BJ (cell line): Measurements from ENCODE around the gene FSTL4. TPM values are rescaled to one million over a fixed set of nuclear protein-coding genes. Genes with fewer than 3 reads are reported as not detected.

Source experiments
- CTCF ChIA-PET: fragments of 350-600 bp; formaldehyde crosslinking; extraction: SDS; loops from one replicate; lab custom pipeline; 2021; ENCODE audit warnings: antibody characterized with exemption, inconsistent platforms; lab: Yijun Ruan, JAX
- POLR2A ChIA-PET: fragments of 300-600 bp; sonication (Branson Sonifier 250); formaldehyde crosslinking; extraction: SDS; loops from one replicate; lab custom pipeline; 2021; ENCODE audit warnings: antibody characterized with exemption; lab: Charles Lee
- DNase-seq: peaks from one replicate; pipeline ENCODE4 v3.0.0-alpha.2; 2011; ENCODE audit warnings: low read depth
- H3K27me3 ChIP-seq: 2 replicates; pipeline ENCODE4 v1.6.0; 2011; ENCODE audit warnings: low read length; ENCODE audit not compliant: control insufficient read depth, insufficient read depth
- H3K36me3 ChIP-seq: 2 replicates; pipeline ENCODE4 v1.5.1; 2011; ENCODE audit warnings: low read length; ENCODE audit not compliant: control insufficient read depth, insufficient read depth
- H3K4me3 ChIP-seq: 2 replicates; pipeline ENCODE4 v1.5.1; 2011; ENCODE audit warnings: low read depth, mild to moderate bottlenecking, control low read depth, low read length
- CTCF ChIP-seq: IDR thresholded peaks from 2 replicates; pipeline ENCODE4 v1.5.1; 2011; ENCODE audit warnings: low read depth, mild to moderate bottlenecking, control low read depth, inconsistent platforms, low read length, moderate library complexity; ENCODE audit not compliant: insufficient read depth
- polyA plus RNA-seq: library from polyadenylated mRNA; depleted of rRNA; stranded (reverse); fragments of >200 nt; gene quantifications from 2 replicates; pipeline ENCODE4 v1.2.3, GENCODE V29; 2011

The FSTL4 gene
- polyA plus RNA-seq, 1 experiment = not detected

GRCh38 chr5:133284306-133284705 is 328.0 kb downstream of the FSTL4 start:
- Histone ChIP-seq H3K27me3 (no peaks in the 10 kb centered on the region; the same call in 1 of the 2 replicates), H3K4me3 (no peak overlapping the region), H3K36me3 (no peaks in the 10 kb centered on the region)
- CTCF ChIA-PET = no interaction called here
- POLR2A ChIA-PET = no interaction called here
- no peak for DNase-seq
- TF ChIP-seq CTCF = no peak

- Histone ChIP-seq H3K36me3 (no peaks in the 10 kb centered on the region), H3K4me3 (no peak overlapping the region), H3K27me3 (no peaks in the 10 kb centered on the region; the same call in 1 of the 2 replicates)
- DNase-seq = no peak
- ChIA-PET POLR2A (interaction anchor here (0.6 kb wide), 1 partner anchor 160 kb away, joined by 7 read pairs; no protein-coding TSS in a partner anchor), CTCF (interaction anchor here (1.1 kb wide), 1 partner anchor 22 kb away, joined by 4 read pairs; no protein-coding TSS in a partner anchor)
- no peak for TF ChIP-seq CTCF
Measured at GRCh38 chr5:133278317-133278716, 334.0 kb downstream of the FSTL4 start.

- ChIA-PET CTCF (interaction anchor here (0.9 to 1.1 kb wide), 2 partner anchors 10 to 22 kb away, joined by 3 to 4 read pairs; no protein-coding TSS in a partner anchor), POLR2A (interaction anchor here (0.6 kb wide), 1 partner anchor 160 kb away, joined by 7 read pairs; no protein-coding TSS in a partner anchor)
- H3K27me3 ChIP-seq = no peaks in the 10 kb centered on the region; the same call in 1 of the 2 replicates
- H3K4me3 ChIP-seq = no peak overlapping the region
- no peaks in the 10 kb centered on the region for H3K36me3 ChIP-seq
- DNase-seq = no peak
- no peak for TF ChIP-seq CTCF
Measured at GRCh38 chr5:133277744-133278143, 334.6 kb downstream of the FSTL4 start.

- no peaks in the 10 kb centered on the region for H3K27me3 ChIP-seq
- no peak for TF ChIP-seq CTCF
- CTCF ChIA-PET = no interaction called here
- H3K4me3 ChIP-seq = no peak overlapping the region
- POLR2A ChIA-PET = no interaction called here
- DNase-seq = no peak
- no peaks in the 10 kb centered on the region for H3K36me3 ChIP-seq
Measured at GRCh38 chr5:133276171-133276570, 336.2 kb downstream of the FSTL4 start.

GRCh38 chr5:133275631-133276030 is 336.7 kb downstream of the FSTL4 start:
- POLR2A ChIA-PET = no interaction called here
- no peaks in the 10 kb centered on the region for H3K36me3 ChIP-seq
- TF ChIP-seq CTCF = no peak
- CTCF ChIA-PET = no interaction called here
- no peak for DNase-seq
- H3K27me3 ChIP-seq = no peaks in the 10 kb centered on the region
- H3K4me3 ChIP-seq = no peak overlapping the region
